ENCODE measurements around the gene GPR22.

DNA sequence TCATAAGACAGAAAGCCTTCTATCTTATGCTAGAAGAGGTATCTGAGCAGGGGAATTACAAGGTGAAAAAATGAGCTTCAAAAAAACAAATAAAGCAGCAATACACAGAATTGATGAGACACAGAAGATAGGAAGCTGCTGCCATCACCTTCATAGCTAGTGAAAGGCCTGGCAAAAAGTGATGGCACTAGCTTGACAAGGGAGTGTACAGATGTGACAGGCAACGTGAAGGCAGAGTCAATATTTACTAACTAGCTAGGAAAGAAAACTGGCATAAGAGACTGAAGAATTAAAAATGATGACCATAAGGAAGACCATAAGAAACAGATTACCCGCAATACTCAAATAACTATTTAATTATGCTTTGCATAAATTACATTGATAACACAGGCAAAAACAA, 9.4 kb downstream of the GPR22 start:
- TF ChIP-seq CTCF (IDR thresholded peaks at IDR 0.05 in 2 of 3, conservative IDR thresholded peaks at IDR 0.05 in 1 of 3; ENCODE audit: control insufficient read depth in 2 of 3, extremely low read depth in 1 of 3, insufficient read depth in 1 of 3, low read depth in 3 of 3, low read length in 3 of 3), result no peak
- no peak for TF ChIP-seq EP300 (IDR thresholded peaks at IDR 0.05; ENCODE audit: borderline replicate concordance in 1 of 2, control insufficient read depth in 1 of 2, low read depth in 2 of 2, low read length in 2 of 2)
- no peak for TF ChIP-seq SUZ12 (IDR thresholded peaks at IDR 0.05; ENCODE audit: unreplicated experiment)
- TF ChIP-seq TAF1 (IDR thresholded peaks at IDR 0.05; ENCODE audit: borderline replicate concordance, low read depth, low read length), result no peak
- TF ChIP-seq, protein P1, sequence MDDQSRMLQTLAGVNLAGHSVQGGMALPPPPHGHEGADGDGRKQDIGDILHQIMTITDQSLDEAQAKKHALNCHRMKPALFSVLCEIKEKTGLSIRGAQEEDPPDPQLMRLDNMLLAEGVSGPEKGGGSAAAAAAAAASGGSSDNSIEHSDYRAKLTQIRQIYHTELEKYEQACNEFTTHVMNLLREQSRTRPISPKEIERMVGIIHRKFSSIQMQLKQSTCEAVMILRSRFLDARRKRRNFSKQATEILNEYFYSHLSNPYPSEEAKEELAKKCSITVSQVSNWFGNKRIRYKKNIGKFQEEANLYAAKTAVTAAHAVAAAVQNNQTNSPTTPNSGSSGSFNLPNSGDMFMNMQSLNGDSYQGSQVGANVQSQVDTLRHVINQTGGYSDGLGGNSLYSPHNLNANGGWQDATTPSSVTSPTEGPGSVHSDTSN (IDR thresholded peaks at IDR 0.05; ENCODE audit: insufficient replicate concordance, low read depth, low read length), result no peak

Data from GM12878 (cell line).